SK-N-SH (cell line): ENCODE measurements around the gene ARPC4. TPM values are rescaled to one million over a fixed set of nuclear protein-coding genes. Genes with fewer than 3 reads are reported as not detected.

Experiments used
- CTCF ChIA-PET: fragments of 300-600, 350-600 bp; formaldehyde crosslinking; extraction: SDS; loops from one replicate; lab custom pipeline; 2021; lab: Yijun Ruan, JAX
- POLR2A ChIA-PET: fragments of 350-600 bp; sonication (Branson Sonifier 250); formaldehyde crosslinking; extraction: SDS; loops from one replicate; lab custom pipeline; 2020; ENCODE audit warnings: antibody characterized with exemption, inconsistent platforms; lab: Yijun Ruan, JAX
- DNase-seq: peaks from one replicate; pipeline ENCODE4 v3.0.0; 2012
- H2AFZ ChIP-seq: fragments of 200-600 bp; sonication (generic); 2 replicates; pipeline ENCODE4 v1.8.1; 2016; ENCODE audit warnings: antibody characterized with exemption, mild to moderate bottlenecking, low read depth
- H3F3A ChIP-seq: fragments of 200-600 bp; sonication (generic); replicated peaks from 2 replicates; pipeline ENCODE3; 2016; ENCODE audit warnings: antibody characterized with exemption, mild to moderate bottlenecking; ENCODE audit not compliant: insufficient read depth
- H3K27ac ChIP-seq, 2 experiments: fragments of 200-500 bp in 1 of 2; fragments of 200-600 bp in 1 of 2; sonication (Bioruptor generic) in 1 of 2; sonication (generic), shearing (Covaris generic) in 1 of 2; 2 replicates each; pipeline versions ENCODE4 v1.5.1 to v1.6.1; 2014 to 2016; ENCODE audit warnings: low read depth in 2 of 2, inconsistent platforms in 1 of 2, low read length in 1 of 2, mild to moderate bottlenecking in 1 of 2, mixed read lengths in 1 of 2
- H3K27me3 ChIP-seq: fragments of 200-600 bp; sonication (generic), shearing (Covaris generic); 2 replicates; pipeline ENCODE4 v1.6.1; 2016; ENCODE audit warnings: mixed run types; ENCODE audit not compliant: insufficient read depth
- H3K36me3 ChIP-seq, 2 experiments: fragments of 200-500 bp in 1 of 2; fragments of 200-600 bp in 1 of 2; sonication (Bioruptor generic) in 1 of 2; sonication (generic) in 1 of 2; replicated peaks in 1 of 2; 2 replicates each; pipeline versions ENCODE3 to v1.5.1; 2014 to 2016; ENCODE audit warnings: low read length in 1 of 2, mild to moderate bottlenecking in 1 of 2; ENCODE audit not compliant: insufficient read depth in 2 of 2, control insufficient read depth in 1 of 2
- H3K4me1 ChIP-seq, 2 experiments: fragments of 200-500 bp in 1 of 2; fragments of 200-600 bp in 1 of 2; sonication (Bioruptor generic) in 1 of 2; sonication (generic), shearing (Covaris generic) in 1 of 2; 2 replicates each; pipeline versions ENCODE4 v1.5.1 to v1.6.1; 2014 to 2016; ENCODE audit warnings: low read depth in 1 of 2, low read length in 1 of 2, mixed run types in 1 of 2; ENCODE audit not compliant: insufficient read depth in 2 of 2, control insufficient read depth in 1 of 2
- H3K4me2 ChIP-seq: fragments of 200-600 bp; sonication (generic), shearing (Covaris generic); 2 replicates; pipeline ENCODE4 v1.6.1; 2017; ENCODE audit warnings: mixed run types
- H3K4me3 ChIP-seq, 2 experiments: fragments of 200-500 bp in 1 of 2; fragments of 200-600 bp in 1 of 2; sonication (Bioruptor generic) in 1 of 2; sonication (generic), shearing (Covaris generic) in 1 of 2; 2 replicates each; pipeline versions ENCODE4 v1.5.1 to v1.8.1; 2014 to 2016; ENCODE audit warnings: low read depth in 2 of 2, inconsistent platforms in 1 of 2, low read length in 1 of 2, mild to moderate bottlenecking in 1 of 2, mixed read lengths in 1 of 2, moderate library complexity in 1 of 2
- H3K79me2 ChIP-seq: fragments of 200-600 bp; sonication (generic); 2 replicates; pipeline ENCODE4 v1.8.1; 2017; ENCODE audit warnings: mild to moderate bottlenecking; ENCODE audit not compliant: insufficient read depth
- H3K9ac ChIP-seq: fragments of 200-600 bp; sonication (generic); 2 replicates; pipeline ENCODE4 v1.6.1; 2017; ENCODE audit warnings: mixed run types
- H3K9me2 ChIP-seq: fragments of 200-600 bp; sonication (generic); 2 replicates; pipeline ENCODE4 v1.6.1; 2017; ENCODE audit warnings: mixed run types
- H3K9me3 ChIP-seq: fragments of 200-600 bp; sonication (generic); 2 replicates; pipeline ENCODE4 v1.6.1; 2017; ENCODE audit warnings: mixed run types, mild to moderate bottlenecking, moderate library complexity
- H4K20me1 ChIP-seq: fragments of 200-600 bp; sonication (generic); 2 replicates; pipeline ENCODE4 v1.6.1; 2017; ENCODE audit warnings: mild to moderate bottlenecking, mixed run types; ENCODE audit not compliant: insufficient read depth
- CTCF ChIP-seq: fragments of 200-600 bp; sonication (generic); IDR thresholded peaks from 2 replicates; pipeline ENCODE4 v1.6.1; 2017; ENCODE audit warnings: antibody characterized with exemption, mild to moderate bottlenecking, moderate library complexity
- EP300 ChIP-seq, 2 experiments: IDR thresholded peaks; 2 replicates each; pipeline versions ENCODE4 v1.4.0 to v1.6.1; 2012; ENCODE audit warnings: borderline replicate concordance in 1 of 2, low read depth in 1 of 2, low read length in 1 of 2
- FOSL2 ChIP-seq: IDR thresholded peaks from 2 replicates; pipeline ENCODE4 v1.4.0; 2012; ENCODE audit warnings: low read depth, mild to moderate bottlenecking, moderate library complexity, borderline replicate concordance
- FOXJ3 ChIP-seq: sonication (generic); formaldehyde crosslinking; IDR thresholded peaks from 2 replicates; pipeline ENCODE4 v1.5.1; 2020; ENCODE audit warnings: mild to moderate bottlenecking, missing genetic modification reagents
- FOXM1 ChIP-seq: IDR thresholded peaks from 2 replicates; pipeline ENCODE4 v1.4.0; 2012; ENCODE audit warnings: low read depth, mild to moderate bottlenecking
- GABPA ChIP-seq: IDR thresholded peaks from 2 replicates; pipeline ENCODE4 v1.4.0; 2012; ENCODE audit warnings: low read depth, mild to moderate bottlenecking
- GATA2 ChIP-seq: sonication (generic); formaldehyde crosslinking; IDR thresholded peaks from 2 replicates; pipeline ENCODE4 v1.5.0; 2020; ENCODE audit warnings: mild to moderate bottlenecking, missing genetic modification reagents
- JUND ChIP-seq: IDR thresholded peaks from 2 replicates; pipeline ENCODE4 v1.4.0; 2012
- MEF2A ChIP-seq: IDR thresholded peaks from 2 replicates; pipeline ENCODE4 v1.4.0; 2012; ENCODE audit warnings: low read depth, borderline replicate concordance
- MXI1 ChIP-seq: IDR thresholded peaks from 2 replicates; pipeline ENCODE4 v1.6.1; 2012; ENCODE audit warnings: mild to moderate bottlenecking, low read depth, low read length, improper control_type of control experiment
- NFIC ChIP-seq: IDR thresholded peaks from 2 replicates; pipeline ENCODE4 v1.4.0; 2012; ENCODE audit warnings: borderline replicate concordance
- PBX3 ChIP-seq: IDR thresholded peaks from 2 replicates; pipeline ENCODE4; 2012
- POLR2AphosphoS5 ChIP-seq: IDR thresholded peaks from 2 replicates; pipeline ENCODE4 v1.6.1; 2012; ENCODE audit warnings: low read depth, low read length
- RAD21 ChIP-seq: IDR thresholded peaks from 2 replicates; pipeline ENCODE4 v1.6.1; 2012; ENCODE audit warnings: mild to moderate bottlenecking, low read length
- RXRA ChIP-seq: IDR thresholded peaks from 2 replicates; pipeline ENCODE4 v1.4.0; 2012; ENCODE audit warnings: low read depth, mild to moderate bottlenecking, borderline replicate concordance
- SIN3A ChIP-seq: IDR thresholded peaks from 2 replicates; pipeline ENCODE4 v1.6.1; 2012; ENCODE audit warnings: low read depth, mild to moderate bottlenecking, low read length, moderate library complexity, borderline replicate concordance
- TEAD4 ChIP-seq: IDR thresholded peaks from 2 replicates; pipeline ENCODE4 v1.4.0; 2012; ENCODE audit warnings: mild to moderate bottlenecking, borderline replicate concordance; ENCODE audit not compliant: insufficient read depth
- USF2 ChIP-seq: fragments of 150-350 bp; IDR thresholded peaks from 2 replicates; pipeline ENCODE4 v1.6.1; 2017; ENCODE audit warnings: antibody characterized with exemption, low read length, low read depth, borderline replicate concordance
- YY1 ChIP-seq: IDR thresholded peaks from 2 replicates; pipeline ENCODE4 v1.4.0; 2012; ENCODE audit warnings: low read depth, mild to moderate bottlenecking
- WGBS: methylation state at CpG from one replicate; pipeline ENCODE4 v1.1.6; 2017; ENCODE audit warnings: low lambda C conversion rate; 5-methylcytosine and 5-hydroxymethylcytosine counted together
- polyA plus RNA-seq, 3 experiments: library from polyadenylated mRNA; depleted of rRNA; stranded (reverse); fragments of >200 nt; gene quantifications; 2 replicates each; pipeline ENCODE4 v1.2.3, GENCODE V29; 2012

Gene ARPC4
- polyA plus RNA-seq, 1 of the 3 experiments (the other 2 are of a cell fraction) = 233 TPM

GRCh38 chr3:9800529-9800928 is 7.6 kb downstream of the ARPC4 start:
- Histone ChIP-seq H3K79me2 (peaks cover 52% of the 10 kb centered on the region), H3K4me2 (no peak overlapping the region), H4K20me1 (peaks cover 17% of the 10 kb centered on the region; the same call in 1 of the 2 replicates), H2AFZ (no peak overlapping the region), H3K4me3 (no peak overlapping the region), H3K36me3 (peaks cover 63 to 82% of the 10 kb centered on the region in 2 experiments), H3K27ac (no peak overlapping the region), H3K9me2 (no peaks in the 10 kb centered on the region), H3K4me1 (no peaks in the 10 kb centered on the region), H3K9ac (no peak overlapping the region), H3F3A (peaks cover 10% of the 10 kb centered on the region), H3K9me3 (no peaks in the 10 kb centered on the region), H3K27me3 (no peaks in the 10 kb centered on the region)
- DNase-seq = no peak
- CTCF ChIA-PET = interaction anchor here (1.0 to 1.2 kb wide), 2 partner anchors 9 to 10 kb away, joined by 3 to 4 read pairs; no protein-coding TSS in a partner anchor
- TF ChIP-seq MXI1 (no peak), CTCF (peak; percentile 46)
- POLR2A ChIA-PET = no interaction called here
- 93% methylated on average over 5 of the region's 5 CpGs for WGBS

- Histone ChIP-seq H2AFZ (no peak overlapping the region), H3K9ac (no peak overlapping the region), H3K4me2 (no peak overlapping the region), H3K27ac (no peak overlapping the region), H3K9me3 (no peaks in the 10 kb centered on the region), H3K4me3 (no peak overlapping the region), H3K27me3 (no peaks in the 10 kb centered on the region), H4K20me1 (no peaks in the 10 kb centered on the region), H3K9me2 (no peaks in the 10 kb centered on the region), H3K4me1 (peaks cover 0 to under 1% of the 10 kb centered on the region in 2 experiments; a peak in 1 of 4 replicates), H3K79me2 (peaks cover 23% of the 10 kb centered on the region; the same call in 1 of the 2 replicates), H3K36me3 (peaks cover 67 to 71% of the 10 kb centered on the region in 2 experiments), H3F3A (peaks cover 31% of the 10 kb centered on the region)
- WGBS = 40% methylated on average over 1 of the region's 1 CpG
- no peak for DNase-seq
- ChIA-PET POLR2A (no interaction called here), CTCF (no interaction called here)
- TF ChIP-seq RAD21 (no peak), FOXM1 (no peak), RXRA (no peak), EP300 (IDR thresholded peaks at IDR 0.05; ENCODE audit: borderline replicate concordance in 1 of 2, low read depth in 1 of 2, low read length in 1 of 2) (no peak), GABPA (no peak), MEF2A (no peak), FOSL2 (no peak), NFIC (no peak), FOXJ3 (CRISPR knock-in tag) (no peak), SIN3A (no peak), POLR2AphosphoS5 (no peak), YY1 (no peak), USF2 (no peak), TEAD4 (no peak), JUND (no peak), PBX3 (no peak), GATA2 (no peak)
Measured at GRCh38 chr3:9803494-9803893, 10.6 kb downstream of the ARPC4 start.
